ENCODE measurements around the gene TEPSIN. TPM values are rescaled to one million over a fixed set of nuclear protein-coding genes. Genes with fewer than 3 reads are reported as not detected.

The TEPSIN gene
- total RNA-seq, 1 donor from 2014 or later = 42.3 TPM

GRCh38 chr17:81202318-81202717 lies 36.5 kb downstream of the TEPSIN start:
- TF ChIP-seq CTCF (IDR thresholded peaks at IDR 0.05) = no peak
- Mint-ChIP-seq H3K9me3 (ENCODE audit: unreplicated experiment) (no peaks in the 10 kb centered on the region), H3K27ac (ENCODE audit: unreplicated experiment) (no peak overlapping the region), H3K27me3 (ENCODE audit: unreplicated experiment) (no peaks in the 10 kb centered on the region), H3K36me3 (ENCODE audit: unreplicated experiment) (no peaks in the 10 kb centered on the region), H3K4me1 (ENCODE audit: unreplicated experiment) (no peaks in the 10 kb centered on the region), H3K4me3 (ENCODE audit: unreplicated experiment) (no peak overlapping the region)
- DNase-seq (ENCODE audit: extremely low spot score, unreplicated experiment) = no peak

GRCh38 chr17:81200695-81201580 lies 37.9 kb downstream of the TEPSIN start:
- no peaks in the 10 kb centered on the region for H3K36me3 Mint-ChIP-seq (ENCODE audit: unreplicated experiment)
- H3K9me3 Mint-ChIP-seq (ENCODE audit: unreplicated experiment) = no peaks in the 10 kb centered on the region
- no peak overlapping the region for H3K27ac Mint-ChIP-seq (ENCODE audit: unreplicated experiment)
- peak; percentile 64 for TF ChIP-seq CTCF (IDR thresholded peaks at IDR 0.05)
- H3K4me1 Mint-ChIP-seq (ENCODE audit: unreplicated experiment) = no peaks in the 10 kb centered on the region
- no peaks in the 10 kb centered on the region for H3K27me3 Mint-ChIP-seq (ENCODE audit: unreplicated experiment)
- DNase-seq (ENCODE audit: extremely low spot score, unreplicated experiment) = no peak
- H3K4me3 Mint-ChIP-seq (ENCODE audit: unreplicated experiment) = no peak overlapping the region

DNA sequence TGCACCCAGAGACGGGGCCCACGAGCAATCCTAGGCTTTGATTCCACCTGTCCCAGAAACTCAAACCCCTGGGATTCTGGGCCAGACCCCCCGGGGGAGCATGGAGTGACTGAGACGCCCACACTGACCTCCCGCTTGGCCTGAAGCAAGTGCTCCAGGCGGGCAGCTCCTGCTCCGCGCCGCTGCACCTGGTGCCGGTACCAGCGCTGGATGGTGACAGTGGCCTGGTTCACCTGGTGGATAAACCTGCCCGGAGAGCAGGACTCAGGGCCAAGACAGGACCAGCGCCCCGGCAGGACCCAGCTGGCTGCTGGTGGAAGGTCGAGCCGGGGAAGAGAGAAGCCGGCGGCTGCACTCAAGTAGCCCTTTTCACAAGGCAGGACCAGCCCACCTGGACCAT lies 38.7 kb downstream of the TEPSIN start:
- DNase-seq (ENCODE audit: extremely low spot score, unreplicated experiment) = no peak
- Mint-ChIP-seq H3K9me3 (ENCODE audit: unreplicated experiment) (no peaks in the 10 kb centered on the region), H3K4me1 (ENCODE audit: unreplicated experiment) (no peaks in the 10 kb centered on the region), H3K4me3 (ENCODE audit: unreplicated experiment) (no peak overlapping the region), H3K27me3 (ENCODE audit: unreplicated experiment) (no peaks in the 10 kb centered on the region), H3K27ac (ENCODE audit: unreplicated experiment) (no peak overlapping the region), H3K36me3 (ENCODE audit: unreplicated experiment) (no peaks in the 10 kb centered on the region)
- no peak for TF ChIP-seq CTCF (IDR thresholded peaks at IDR 0.05)

DNA sequence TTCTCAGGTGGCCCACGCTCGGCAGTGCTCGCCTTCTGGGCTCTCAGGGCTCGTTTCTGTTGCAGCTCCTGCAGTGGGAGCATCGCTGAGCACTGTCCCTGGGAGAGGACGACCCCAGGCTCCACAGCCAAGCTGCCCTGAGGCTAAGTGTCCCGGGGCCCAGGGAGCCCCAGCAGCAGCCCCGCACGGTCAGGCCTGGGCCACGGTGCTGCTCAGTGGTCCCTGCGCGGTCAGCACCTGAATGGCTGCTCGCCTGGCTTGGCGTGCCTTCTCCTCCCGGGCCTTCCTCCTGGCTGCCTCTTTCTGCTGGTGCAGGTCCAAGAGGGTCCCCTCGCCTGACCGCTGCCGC lies 39.4 kb downstream of the TEPSIN start:
- no peaks in the 10 kb centered on the region for H3K36me3 Mint-ChIP-seq (ENCODE audit: unreplicated experiment)
- no peak for DNase-seq (ENCODE audit: extremely low spot score, unreplicated experiment)
- H3K27me3 Mint-ChIP-seq (ENCODE audit: unreplicated experiment) = no peaks in the 10 kb centered on the region
- no peaks in the 10 kb centered on the region for H3K9me3 Mint-ChIP-seq (ENCODE audit: unreplicated experiment)
- H3K27ac Mint-ChIP-seq (ENCODE audit: unreplicated experiment) = no peak overlapping the region
- H3K4me3 Mint-ChIP-seq (ENCODE audit: unreplicated experiment) = no peak overlapping the region
- H3K4me1 Mint-ChIP-seq (ENCODE audit: unreplicated experiment) = no peaks in the 10 kb centered on the region
- TF ChIP-seq CTCF (IDR thresholded peaks at IDR 0.05) = no peak

DNA sequence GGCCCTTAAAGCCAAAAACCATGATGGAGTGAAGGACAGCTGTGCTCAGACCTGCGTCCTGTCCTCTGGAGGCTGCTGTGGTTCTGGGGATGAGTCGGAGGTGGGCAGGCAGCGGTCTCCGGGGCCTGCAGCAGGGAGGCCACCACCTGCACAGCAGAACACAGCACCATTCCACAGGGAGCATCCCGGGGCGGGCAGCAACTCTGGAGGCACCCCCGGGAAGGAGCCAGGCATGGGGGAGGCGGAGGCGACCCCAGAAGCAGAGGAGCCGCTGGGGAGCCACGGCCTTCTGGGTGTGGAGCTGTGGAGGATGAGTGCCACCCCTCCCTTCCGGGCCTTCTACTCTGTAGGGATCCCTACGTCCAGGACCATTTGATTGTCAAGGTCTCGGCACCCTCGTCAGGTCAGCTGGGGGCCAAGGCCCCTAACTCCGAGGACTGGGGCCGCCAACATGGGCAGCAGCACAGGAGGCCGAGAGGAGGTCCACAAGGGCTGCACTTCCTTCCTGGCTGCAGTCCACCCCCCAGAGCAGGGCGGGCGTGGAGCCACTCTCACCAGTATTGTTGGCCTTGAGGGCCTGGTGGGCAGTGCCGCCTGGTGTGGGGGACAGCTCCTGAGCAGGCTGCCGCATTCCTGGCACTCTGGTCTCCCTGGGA lies 39.9 kb downstream of the TEPSIN start:
- DNase-seq (ENCODE audit: extremely low spot score, unreplicated experiment) = no peak
- H3K9me3 Mint-ChIP-seq (ENCODE audit: unreplicated experiment) = no peaks in the 10 kb centered on the region
- H3K27me3 Mint-ChIP-seq (ENCODE audit: unreplicated experiment) = no peaks in the 10 kb centered on the region
- H3K4me3 Mint-ChIP-seq (ENCODE audit: unreplicated experiment) = no peak overlapping the region
- H3K36me3 Mint-ChIP-seq (ENCODE audit: unreplicated experiment) = no peaks in the 10 kb centered on the region
- no peak for TF ChIP-seq CTCF (IDR thresholded peaks at IDR 0.05)
- no peaks in the 10 kb centered on the region for H3K4me1 Mint-ChIP-seq (ENCODE audit: unreplicated experiment)
- H3K27ac Mint-ChIP-seq (ENCODE audit: unreplicated experiment) = no peak overlapping the region

Measured in osteocyte (in vitro differentiated cells).